GM12892 (cell line): ENCODE results near the gene ZRANB3.

Source experiments
- POLR2AphosphoS5 ChIP-seq: IDR thresholded peaks from 2 replicates; pipeline ENCODE4 v1.6.1; 2011; ENCODE audit warnings: low read depth, low read length, control low read depth
- TAF1 ChIP-seq: IDR thresholded peaks from 2 replicates; pipeline ENCODE4 v1.6.1; 2011; ENCODE audit warnings: low read depth, mild to moderate bottlenecking, control low read depth, low read length, borderline replicate concordance

DNA sequence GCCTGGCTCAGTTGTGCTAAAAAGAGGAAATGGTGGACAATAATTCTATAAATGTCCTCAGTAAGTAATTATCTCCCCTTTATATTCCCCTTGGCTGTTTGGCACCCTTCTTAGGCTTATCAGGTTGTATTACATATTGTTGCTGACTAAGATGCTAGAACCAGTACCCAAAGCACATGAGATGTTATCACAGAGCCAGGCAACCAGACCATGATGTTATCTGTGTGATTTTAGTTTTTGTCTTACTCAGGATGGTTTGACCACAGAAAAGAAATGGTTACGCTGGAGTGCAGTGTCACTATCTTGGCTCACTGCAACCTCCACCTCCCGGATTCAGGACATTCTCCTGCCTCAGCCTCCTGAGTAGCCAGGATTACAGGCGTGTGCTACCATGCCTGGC lies 15.4 kb upstream of the ZRANB3 start:
- TF ChIP-seq POLR2AphosphoS5 (no peak), TAF1 (no peak)
